ENCODE results near the gene YPEL2. TPM values are rescaled to one million over a fixed set of nuclear protein-coding genes. Genes with fewer than 3 reads are reported as not detected.
A peak's percentile ranks its signal among the peaks of the same experiment; 100 is the strongest.

The YPEL2 gene
- total and polyA plus RNA-seq, 2 of the 13 experiments (the other 11 are each of a cell fraction or from before 2014, with no cell fraction given): 8.5 to 21.1 TPM

DNA sequence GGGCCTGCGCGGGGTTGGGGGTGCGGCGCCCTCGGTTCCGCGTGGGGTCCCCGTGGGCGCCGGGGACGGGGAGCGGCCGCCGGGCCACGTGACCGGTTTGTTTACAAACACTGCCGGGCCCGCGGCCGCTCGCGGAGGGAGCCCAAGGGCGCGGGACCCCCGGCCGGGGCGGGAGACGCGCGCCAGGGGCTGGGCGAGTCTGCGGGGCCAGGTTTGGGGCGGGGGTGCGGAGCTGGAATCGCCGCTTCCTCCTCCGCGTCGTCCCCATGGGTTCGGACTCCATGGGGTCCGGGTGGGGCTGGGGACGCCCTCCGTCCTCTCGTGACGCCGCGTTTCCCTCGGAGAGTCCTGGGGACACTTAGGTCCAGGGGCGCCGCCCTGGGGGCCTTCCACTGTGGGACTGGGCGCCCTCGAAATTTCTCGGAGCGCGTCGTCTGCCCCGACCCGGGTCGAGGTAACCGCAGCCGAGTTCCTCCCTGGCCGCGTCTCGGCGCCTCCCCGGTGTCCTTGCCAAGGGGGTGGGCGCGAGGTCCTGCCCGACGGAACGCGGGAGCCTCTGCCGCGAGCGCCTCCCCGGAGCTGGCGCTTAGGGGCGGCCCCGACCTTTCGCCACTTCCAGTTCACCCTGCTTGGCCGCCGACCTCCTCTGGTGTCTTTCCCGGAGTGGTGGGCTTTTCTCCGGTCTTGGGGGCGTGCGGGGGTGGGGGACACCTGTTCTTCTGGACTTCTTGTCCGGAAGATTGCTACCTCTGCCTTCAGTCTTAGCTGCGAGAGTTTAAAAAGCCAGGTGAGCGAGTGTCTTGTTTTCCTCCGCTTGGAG is 684 bp downstream of the YPEL2 start (continued):
- TF ChIP-seq, protein P1, sequence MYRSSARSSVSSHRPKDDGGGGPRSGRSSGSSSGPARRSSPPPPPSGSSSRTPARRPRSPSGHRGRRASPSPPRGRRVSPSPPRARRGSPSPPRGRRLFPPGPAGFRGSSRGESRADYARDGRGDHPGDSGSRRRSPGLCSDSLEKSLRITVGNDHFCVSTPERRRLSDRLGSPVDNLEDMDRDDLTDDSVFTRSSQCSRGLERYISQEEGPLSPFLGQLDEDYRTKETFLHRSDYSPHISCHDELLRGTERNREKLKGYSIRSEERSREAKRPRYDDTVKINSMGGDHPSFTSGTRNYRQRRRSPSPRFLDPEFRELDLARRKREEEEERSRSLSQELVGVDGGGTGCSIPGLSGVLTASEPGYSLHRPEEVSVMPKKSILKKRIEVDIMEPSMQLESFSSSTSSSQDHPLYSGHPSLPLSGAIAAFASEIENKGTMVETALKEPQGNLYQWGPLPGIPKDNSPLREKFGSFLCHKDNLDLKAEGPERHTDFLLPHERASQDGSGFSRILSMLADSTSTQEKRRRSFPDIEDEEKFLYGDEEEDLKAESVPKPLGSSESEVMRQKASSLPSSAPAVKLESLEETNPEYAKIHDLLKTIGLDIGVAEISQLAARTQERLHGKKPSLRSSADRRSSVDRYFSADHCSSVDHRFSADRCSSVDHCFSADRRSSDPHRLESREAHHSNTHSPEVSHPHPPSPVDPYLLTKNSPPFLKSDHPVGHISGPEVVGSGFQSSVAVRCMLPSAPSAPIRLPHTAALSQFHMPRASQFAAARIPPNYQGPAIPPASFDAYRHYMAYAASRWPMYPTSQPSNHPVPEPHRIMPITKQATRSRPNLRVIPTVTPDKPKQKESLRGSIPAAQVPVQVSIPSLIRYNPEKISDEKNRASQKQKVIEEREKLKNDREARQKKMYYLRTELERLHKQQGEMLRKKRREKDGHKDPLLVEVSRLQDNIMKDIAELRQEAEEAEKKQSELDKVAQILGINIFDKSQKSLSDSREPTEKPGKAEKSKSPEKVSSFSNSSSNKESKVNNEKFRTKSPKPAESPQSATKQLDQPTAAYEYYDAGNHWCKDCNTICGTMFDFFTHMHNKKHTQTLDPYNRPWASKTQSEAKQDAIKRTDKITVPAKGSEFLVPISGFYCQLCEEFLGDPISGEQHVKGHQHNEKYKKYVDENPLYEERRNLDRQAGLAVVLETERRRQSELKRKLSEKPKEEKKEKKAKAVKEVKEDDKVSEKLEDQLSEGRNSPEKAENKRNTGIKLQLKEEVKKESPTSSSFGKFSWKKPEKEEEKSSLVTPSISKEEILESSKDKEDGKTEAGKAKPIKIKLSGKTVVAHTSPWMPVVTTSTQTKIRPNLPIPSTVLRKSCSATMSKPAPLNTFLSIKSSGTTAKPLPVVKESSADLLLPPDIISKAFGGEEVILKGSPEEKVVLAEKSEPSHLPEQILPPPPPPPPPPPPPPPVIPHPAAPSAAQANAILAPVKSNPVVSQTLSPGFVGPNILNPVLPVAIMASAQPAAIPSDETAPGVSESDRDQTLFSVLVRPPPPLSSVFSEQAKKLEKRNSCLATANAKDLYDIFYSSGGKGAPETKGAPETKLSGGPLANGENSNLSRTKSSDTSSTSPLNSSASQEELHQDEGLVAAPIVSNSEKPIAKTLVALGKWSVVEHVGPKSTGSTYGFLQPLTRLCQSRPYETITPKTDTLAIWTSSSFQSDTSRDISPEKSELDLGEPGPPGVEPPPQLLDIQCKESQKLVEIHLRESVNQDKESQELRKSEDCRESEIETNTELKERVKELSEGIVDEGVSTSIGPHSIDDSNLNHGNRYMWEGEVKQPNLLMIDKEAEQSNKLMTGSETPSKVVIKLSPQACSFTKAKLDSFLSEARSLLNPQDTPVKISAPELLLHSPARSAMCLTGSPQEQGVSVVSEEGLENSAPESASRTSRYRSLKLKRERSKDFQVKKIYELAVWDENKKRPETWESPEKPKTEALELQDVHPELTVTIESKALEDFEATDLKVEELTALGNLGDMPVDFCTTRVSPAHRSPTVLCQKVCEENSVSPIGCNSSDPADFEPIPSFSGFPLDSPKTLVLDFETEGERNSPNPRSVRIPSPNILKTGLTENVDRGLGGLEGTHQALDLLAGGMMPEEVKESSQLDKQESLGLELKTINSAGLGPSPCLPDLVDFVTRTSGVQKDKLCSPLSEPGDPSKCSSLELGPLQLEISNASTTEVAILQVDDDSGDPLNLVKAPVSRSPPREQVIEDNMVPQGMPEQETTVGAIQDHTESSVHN (CRISPR knock-in tag; IDR thresholded peaks at IDR 0.05): no peak
- TF ChIP-seq MIER2 (CRISPR knock-in tag; IDR thresholded peaks at IDR 0.05) (no peak), PCBP2 (optimal IDR thresholded peaks at IDR 0.05; ENCODE audit: low read depth, low read length, poor library complexity, severe bottlenecking) (no peak), ZZZ3 (CRISPR knock-in tag; IDR thresholded peaks at IDR 0.05; ENCODE audit: borderline replicate concordance) (no peak; the same call in 1 of the 2 replicates), MTA1 (CRISPR knock-in tag; IDR thresholded peaks at IDR 0.05; ENCODE audit: borderline replicate concordance) (peak; percentile 86; the same call in 1 of the 2 replicates), GLI4 (CRISPR knock-in tag; IDR thresholded peaks at IDR 0.05; ENCODE audit: borderline replicate concordance) (peak; percentile 71; the same call in 1 of the 2 replicates), FOXM1 (CRISPR knock-in tag; IDR thresholded peaks at IDR 0.05) (no peak), E2F1 (CRISPR knock-in tag; IDR thresholded peaks at IDR 0.05) (no peak), ESRRA (CRISPR knock-in tag; IDR thresholded peaks at IDR 0.05; ENCODE audit: low read depth) (no peak; the same call in 1 of the 2 replicates), MBD4 (IDR thresholded peaks at IDR 0.05; ENCODE audit: borderline replicate concordance, low read length) (no peak)
- TF ChIP-seq, protein P2, sequence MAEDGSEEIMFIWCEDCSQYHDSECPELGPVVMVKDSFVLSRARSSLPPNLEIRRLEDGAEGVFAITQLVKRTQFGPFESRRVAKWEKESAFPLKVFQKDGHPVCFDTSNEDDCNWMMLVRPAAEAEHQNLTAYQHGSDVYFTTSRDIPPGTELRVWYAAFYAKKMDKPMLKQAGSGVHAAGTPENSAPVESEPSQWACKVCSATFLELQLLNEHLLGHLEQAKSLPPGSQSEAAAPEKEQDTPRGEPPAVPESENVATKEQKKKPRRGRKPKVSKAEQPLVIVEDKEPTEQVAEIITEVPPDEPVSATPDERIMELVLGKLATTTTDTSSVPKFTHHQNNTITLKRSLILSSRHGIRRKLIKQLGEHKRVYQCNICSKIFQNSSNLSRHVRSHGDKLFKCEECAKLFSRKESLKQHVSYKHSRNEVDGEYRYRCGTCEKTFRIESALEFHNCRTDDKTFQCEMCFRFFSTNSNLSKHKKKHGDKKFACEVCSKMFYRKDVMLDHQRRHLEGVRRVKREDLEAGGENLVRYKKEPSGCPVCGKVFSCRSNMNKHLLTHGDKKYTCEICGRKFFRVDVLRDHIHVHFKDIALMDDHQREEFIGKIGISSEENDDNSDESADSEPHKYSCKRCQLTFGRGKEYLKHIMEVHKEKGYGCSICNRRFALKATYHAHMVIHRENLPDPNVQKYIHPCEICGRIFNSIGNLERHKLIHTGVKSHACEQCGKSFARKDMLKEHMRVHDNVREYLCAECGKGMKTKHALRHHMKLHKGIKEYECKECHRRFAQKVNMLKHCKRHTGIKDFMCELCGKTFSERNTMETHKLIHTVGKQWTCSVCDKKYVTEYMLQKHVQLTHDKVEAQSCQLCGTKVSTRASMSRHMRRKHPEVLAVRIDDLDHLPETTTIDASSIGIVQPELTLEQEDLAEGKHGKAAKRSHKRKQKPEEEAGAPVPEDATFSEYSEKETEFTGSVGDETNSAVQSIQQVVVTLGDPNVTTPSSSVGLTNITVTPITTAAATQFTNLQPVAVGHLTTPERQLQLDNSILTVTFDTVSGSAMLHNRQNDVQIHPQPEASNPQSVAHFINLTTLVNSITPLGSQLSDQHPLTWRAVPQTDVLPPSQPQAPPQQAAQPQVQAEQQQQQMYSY (CRISPR knock-in tag; IDR thresholded peaks at IDR 0.05): no peak
- TF ChIP-seq, protein P3, sequence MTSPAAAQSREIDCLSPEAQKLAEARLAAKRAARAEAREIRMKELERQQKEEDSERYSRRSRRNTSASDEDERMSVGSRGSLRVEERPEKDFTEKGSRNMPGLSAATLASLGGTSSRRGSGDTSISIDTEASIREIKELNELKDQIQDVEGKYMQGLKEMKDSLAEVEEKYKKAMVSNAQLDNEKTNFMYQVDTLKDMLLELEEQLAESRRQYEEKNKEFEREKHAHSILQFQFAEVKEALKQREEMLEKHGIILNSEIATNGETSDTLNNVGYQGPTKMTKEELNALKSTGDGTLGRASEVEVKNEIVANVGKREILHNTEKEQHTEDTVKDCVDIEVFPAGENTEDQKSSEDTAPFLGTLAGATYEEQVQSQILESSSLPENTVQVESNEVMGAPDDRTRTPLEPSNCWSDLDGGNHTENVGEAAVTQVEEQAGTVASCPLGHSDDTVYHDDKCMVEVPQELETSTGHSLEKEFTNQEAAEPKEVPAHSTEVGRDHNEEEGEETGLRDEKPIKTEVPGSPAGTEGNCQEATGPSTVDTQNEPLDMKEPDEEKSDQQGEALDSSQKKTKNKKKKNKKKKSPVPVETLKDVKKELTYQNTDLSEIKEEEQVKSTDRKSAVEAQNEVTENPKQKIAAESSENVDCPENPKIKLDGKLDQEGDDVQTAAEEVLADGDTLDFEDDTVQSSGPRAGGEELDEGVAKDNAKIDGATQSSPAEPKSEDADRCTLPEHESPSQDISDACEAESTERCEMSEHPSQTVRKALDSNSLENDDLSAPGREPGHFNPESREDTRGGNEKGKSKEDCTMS (CRISPR knock-in tag; conservative IDR thresholded peaks at IDR 0.05): no peak
